Activated CD8-positive, alpha-beta T cell treated with anti-CD3 and anti-CD28 coated beads, Interleukin-2, amount 10 ng/mL, durations not matched to agents 7 days and 5 days (primary cell): ENCODE data around the gene RYR3. TPM values are rescaled to one million over a fixed set of nuclear protein-coding genes. Genes with fewer than 3 reads are reported as not detected.

Experiments
- ATAC-seq: fragments of 150-1000 bp; cut with Tn5 transposase; one replicate; pipeline ENCODE4 v1.10.0; 2021; ENCODE audit warnings: moderate library complexity
- CTCF ChIA-PET: fragments of 350-600 bp; sonication (Branson Sonifier 250); formaldehyde crosslinking; loops from one replicate; lab custom pipeline; 2021; ENCODE audit warnings: antibody characterized with exemption; lab: Charles Lee
- POLR2A ChIA-PET: fragments of 350-600 bp; sonication (Branson Sonifier 250); formaldehyde crosslinking; loops from one replicate; lab custom pipeline; 2021; ENCODE audit warnings: antibody characterized with exemption; lab: Charles Lee
- DNase-seq: peaks from one replicate; pipeline ENCODE4 v3.0.0-alpha.2; 2020
- H3K27ac Mint-ChIP-seq: one replicate; pipeline ENCODE4 v1.8.0; 2021; ENCODE audit warnings: mild to moderate bottlenecking, mixed read lengths
- H3K27me3 Mint-ChIP-seq: one replicate; pipeline ENCODE4 v1.8.0; 2021; ENCODE audit warnings: low read depth, mixed read lengths
- H3K36me3 Mint-ChIP-seq: one replicate; pipeline ENCODE4 v1.8.0; 2021; ENCODE audit warnings: low read depth, mixed read lengths
- H3K4me1 Mint-ChIP-seq: one replicate; pipeline ENCODE4 v1.8.0; 2021; ENCODE audit warnings: low read depth, mixed read lengths
- H3K4me3 Mint-ChIP-seq: one replicate; pipeline ENCODE4 v1.8.0; 2021; ENCODE audit warnings: mild to moderate bottlenecking, mixed read lengths
- H3K9me3 Mint-ChIP-seq: one replicate; pipeline ENCODE4 v1.8.0; 2022; ENCODE audit warnings: mixed read lengths; ENCODE audit not compliant: insufficient read depth
- total RNA-seq, 2 experiments: library from RNA; stranded (reverse); gene quantifications; one replicate each; pipeline ENCODE4 v1.2.3, GENCODE V29; 2021

The RYR3 gene
- total RNA-seq, 2 experiments from 2014 or later: not detected

GRCh38 chr15:33534642-33535041 is 223.9 kb downstream of the RYR3 start:
- H3K27me3 Mint-ChIP-seq: peaks cover 3% of the 10 kb centered on the region
- ATAC-seq: no peak
- no peaks in the 10 kb centered on the region for H3K36me3 Mint-ChIP-seq
- CTCF ChIA-PET: no interaction called here
- DNase-seq: no peak
- H3K9me3 Mint-ChIP-seq: no peaks in the 10 kb centered on the region
- H3K4me3 Mint-ChIP-seq: no peak overlapping the region
- no peaks in the 10 kb centered on the region for H3K4me1 Mint-ChIP-seq
- H3K27ac Mint-ChIP-seq: no peak overlapping the region
- POLR2A ChIA-PET: no interaction called here

GRCh38 chr15:33535135-33535534 is 224.4 kb downstream of the RYR3 start:
- CTCF ChIA-PET: no interaction called here
- H3K27ac Mint-ChIP-seq: no peak overlapping the region

GRCh38 chr15:33539825-33540573 is 229.2 kb downstream of the RYR3 start:
- Mint-ChIP-seq H3K4me1 (no peaks in the 10 kb centered on the region), H3K27ac (no peak overlapping the region), H3K27me3 (peaks cover 3% of the 10 kb centered on the region), H3K4me3 (no peak overlapping the region), H3K36me3 (no peaks in the 10 kb centered on the region), H3K9me3 (no peaks in the 10 kb centered on the region)
- DNase-seq (no peak), ATAC-seq (no peak)
- ChIA-PET CTCF (no interaction called here), POLR2A (no interaction called here)

More at GRCh38 chr15:33535135-33535534, 224.4 kb downstream of the RYR3 start:
- no peak for DNase-seq
- Mint-ChIP-seq H3K4me3 (no peak overlapping the region), H3K27me3 (peaks cover 3% of the 10 kb centered on the region), H3K36me3 (no peaks in the 10 kb centered on the region), H3K4me1 (no peaks in the 10 kb centered on the region), H3K9me3 (no peaks in the 10 kb centered on the region)
- no peak for ATAC-seq
- POLR2A ChIA-PET: no interaction called here

- CTCF ChIA-PET: no interaction called here
- ATAC-seq (no peak), DNase-seq (no peak)
- POLR2A ChIA-PET: no interaction called here
- H3K27me3 Mint-ChIP-seq: no peaks in the 10 kb centered on the region
- H3K4me3 Mint-ChIP-seq: no peak overlapping the region
- H3K9me3 Mint-ChIP-seq: no peaks in the 10 kb centered on the region
- no peaks in the 10 kb centered on the region for H3K36me3 Mint-ChIP-seq
- no peak overlapping the region for H3K27ac Mint-ChIP-seq
- no peaks in the 10 kb centered on the region for H3K4me1 Mint-ChIP-seq
Measured at GRCh38 chr15:33543957-33544356, 233.2 kb downstream of the RYR3 start.

GRCh38 chr15:33545866-33546265 is 235.1 kb downstream of the RYR3 start:
- Mint-ChIP-seq H3K9me3 (no peaks in the 10 kb centered on the region), H3K4me3 (no peak overlapping the region), H3K36me3 (no peaks in the 10 kb centered on the region), H3K4me1 (no peaks in the 10 kb centered on the region), H3K27ac (no peak overlapping the region), H3K27me3 (no peaks in the 10 kb centered on the region)
- ChIA-PET POLR2A (no interaction called here), CTCF (no interaction called here)
- ATAC-seq (no peak), DNase-seq (no peak)

GRCh38 chr15:33547876-33548275 is 237.1 kb downstream of the RYR3 start:
- H3K27me3 Mint-ChIP-seq: no peaks in the 10 kb centered on the region
- no peak overlapping the region for H3K27ac Mint-ChIP-seq
- CTCF ChIA-PET: interaction anchor here (1.2 kb wide), 1 partner anchor 255 kb away, joined by 3 read pairs; no protein-coding TSS in a partner anchor
- POLR2A ChIA-PET: no interaction called here
- H3K4me3 Mint-ChIP-seq: no peak overlapping the region
- no peaks in the 10 kb centered on the region for H3K36me3 Mint-ChIP-seq
- ATAC-seq: no peak
- no peaks in the 10 kb centered on the region for H3K9me3 Mint-ChIP-seq
- peak; percentile 33 for DNase-seq
- H3K4me1 Mint-ChIP-seq: no peaks in the 10 kb centered on the region

- no peak overlapping the region for H3K27ac Mint-ChIP-seq
- H3K9me3 Mint-ChIP-seq: no peaks in the 10 kb centered on the region
- no peaks in the 10 kb centered on the region for H3K4me1 Mint-ChIP-seq
- H3K4me3 Mint-ChIP-seq: no peak overlapping the region
- H3K27me3 Mint-ChIP-seq: no peaks in the 10 kb centered on the region
- no peak for DNase-seq
- ChIA-PET CTCF (no interaction called here), POLR2A (no interaction called here)
- no peaks in the 10 kb centered on the region for H3K36me3 Mint-ChIP-seq
- ATAC-seq: no peak
Measured at GRCh38 chr15:33551860-33552259, 241.1 kb downstream of the RYR3 start.

- no peaks in the 10 kb centered on the region for H3K9me3 Mint-ChIP-seq
- POLR2A ChIA-PET: no interaction called here
- no peak for DNase-seq
Measured at GRCh38 chr15:33553157-33553556, 242.4 kb downstream of the RYR3 start.

GRCh38 chr15:33559207-33559890 is 248.6 kb downstream of the RYR3 start:
- ChIA-PET POLR2A (no interaction called here), CTCF (no interaction called here)
- no peaks in the 10 kb centered on the region for H3K4me1 Mint-ChIP-seq
- H3K4me3 Mint-ChIP-seq: no peak overlapping the region
- H3K27ac Mint-ChIP-seq: no peak overlapping the region
- no peaks in the 10 kb centered on the region for H3K27me3 Mint-ChIP-seq
- ATAC-seq (no peak), DNase-seq (no peak)
- H3K9me3 Mint-ChIP-seq: no peaks in the 10 kb centered on the region
- no peaks in the 10 kb centered on the region for H3K36me3 Mint-ChIP-seq

More at GRCh38 chr15:33553157-33553556, 242.4 kb downstream of the RYR3 start:
- Mint-ChIP-seq H3K4me3 (no peak overlapping the region), H3K27ac (no peak overlapping the region), H3K36me3 (no peaks in the 10 kb centered on the region), H3K27me3 (no peaks in the 10 kb centered on the region), H3K4me1 (no peaks in the 10 kb centered on the region)
- CTCF ChIA-PET: no interaction called here
- no peak for ATAC-seq

- Mint-ChIP-seq H3K9me3 (no peaks in the 10 kb centered on the region), H3K4me3 (no peak overlapping the region), H3K27me3 (no peaks in the 10 kb centered on the region), H3K36me3 (no peaks in the 10 kb centered on the region), H3K27ac (no peak overlapping the region), H3K4me1 (no peaks in the 10 kb centered on the region)
- ChIA-PET POLR2A (no interaction called here), CTCF (no interaction called here)
- DNase-seq (no peak), ATAC-seq (no peak)
Measured at GRCh38 chr15:33561407-33561806, 250.6 kb downstream of the RYR3 start.

GRCh38 chr15:33561967-33562366 is 251.2 kb downstream of the RYR3 start:
- ChIA-PET CTCF (no interaction called here), POLR2A (no interaction called here)
- Mint-ChIP-seq H3K27me3 (no peaks in the 10 kb centered on the region), H3K27ac (no peak overlapping the region), H3K4me1 (no peaks in the 10 kb centered on the region), H3K4me3 (no peak overlapping the region), H3K36me3 (no peaks in the 10 kb centered on the region), H3K9me3 (no peaks in the 10 kb centered on the region)
- ATAC-seq (no peak), DNase-seq (no peak)

- ATAC-seq: no peak
- H3K9me3 Mint-ChIP-seq: no peaks in the 10 kb centered on the region
- H3K27ac Mint-ChIP-seq: no peak overlapping the region
- no peaks in the 10 kb centered on the region for H3K4me1 Mint-ChIP-seq
- CTCF ChIA-PET: no interaction called here
- POLR2A ChIA-PET: no interaction called here
- no peaks in the 10 kb centered on the region for H3K36me3 Mint-ChIP-seq
- H3K4me3 Mint-ChIP-seq: no peak overlapping the region
- DNase-seq: no peak
- H3K27me3 Mint-ChIP-seq: no peaks in the 10 kb centered on the region
Measured at GRCh38 chr15:33565094-33565493, 254.3 kb downstream of the RYR3 start.
